ENCODE measurements around the gene LSS.

LSS gene

DNA sequence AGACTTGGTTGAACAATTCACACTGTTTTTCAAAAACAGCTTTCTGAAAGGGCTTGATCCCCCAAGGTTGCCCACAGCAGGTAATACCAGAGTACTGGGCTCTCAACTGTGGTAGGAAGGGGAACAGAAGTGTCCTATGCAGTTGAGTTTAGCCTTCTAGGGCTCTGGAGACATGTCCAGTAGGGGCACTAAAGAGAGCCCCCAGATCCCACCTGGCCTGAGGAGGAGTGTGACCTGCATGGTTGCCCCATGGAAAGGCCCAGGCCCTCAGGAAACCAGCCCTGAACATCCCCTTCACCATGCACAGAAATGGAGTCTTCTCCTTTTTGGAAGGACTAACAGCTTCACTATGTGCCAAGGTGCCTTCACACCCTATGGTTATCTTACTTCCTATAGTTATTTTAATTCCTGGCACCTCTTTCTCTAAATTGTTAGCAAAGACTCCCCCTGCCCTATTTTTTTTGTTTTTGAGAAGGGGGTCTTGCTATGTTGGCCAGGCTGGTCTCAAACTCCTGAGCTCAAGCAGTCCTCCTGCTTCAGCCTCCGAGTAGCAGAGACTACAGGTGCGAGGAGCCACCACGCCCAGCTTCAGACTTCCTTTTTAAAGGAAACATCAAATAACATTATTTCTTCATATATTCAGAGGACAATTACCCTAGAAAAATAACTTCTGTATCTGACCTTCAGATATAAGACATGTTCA lies 16.8 kb upstream of the LSS start:
- Histone ChIP-seq H2BK15ac (ENCODE audit: low read depth, poor library complexity, severe bottlenecking) (no peak overlapping the region), H3K4ac (ENCODE audit: low read depth in 1 of 2, low read length in 2 of 2) (no peak overlapping the region), H2BK12ac (ENCODE audit: low read length in 2 of 2) (no peak overlapping the region), H3K36me3 (ENCODE audit: control insufficient read depth in 1 of 2, insufficient read depth in 2 of 2, low read depth in 1 of 2, low read length in 2 of 2) (peaks cover 54 to 97% of the 10 kb centered on the region in 2 experiments), H2BK120ac (ENCODE audit: low read depth, low read length) (no peak overlapping the region), H4K8ac (ENCODE audit: low read length) (no peak overlapping the region), H3K9me3 (ENCODE audit: control insufficient read depth, low read length) (no peaks in the 10 kb centered on the region), H3K27me3 (ENCODE audit: control insufficient read depth in 1 of 2, insufficient read depth in 1 of 2, low read length in 2 of 2) (no peaks in the 10 kb centered on the region), H3K27ac (ENCODE audit: low read length, poor library complexity, severe bottlenecking) (no peak overlapping the region), H3K4me2 (ENCODE audit: low read length, poor library complexity, severe bottlenecking) (no peak overlapping the region), H3K4me3 (ENCODE audit: insufficient read depth in 1 of 2, low read depth in 1 of 2, low read length in 2 of 2) (no peak overlapping the region), H2AK5ac (ENCODE audit: low read length, severe bottlenecking) (no peak overlapping the region), H3K79me1 (replicated peaks; ENCODE audit: low read length, poor library complexity, severe bottlenecking) (peaks cover 25% of the 10 kb centered on the region), H4K91ac (ENCODE audit: low read length) (no peak overlapping the region), H3K23ac (ENCODE audit: low read length in 2 of 2) (no peak overlapping the region), H3K9ac (ENCODE audit: low read length) (no peak overlapping the region), H2AFZ (ENCODE audit: low read depth, low read length) (no peak overlapping the region), H3K4me1 (ENCODE audit: control insufficient read depth, insufficient read depth, low read depth, low read length) (peaks cover 3% of the 10 kb centered on the region), H2BK5ac (ENCODE audit: low read depth, low read length, poor library complexity, severe bottlenecking) (no peak overlapping the region), H3K14ac (ENCODE audit: low read length in 2 of 2) (no peak overlapping the region), H3K18ac (ENCODE audit: low read depth in 1 of 2, low read length in 2 of 2) (no peak overlapping the region)
- no peak for DNase-seq
- 100% methylated on average over 1 of the region's 3 CpGs for WGBS

DNA sequence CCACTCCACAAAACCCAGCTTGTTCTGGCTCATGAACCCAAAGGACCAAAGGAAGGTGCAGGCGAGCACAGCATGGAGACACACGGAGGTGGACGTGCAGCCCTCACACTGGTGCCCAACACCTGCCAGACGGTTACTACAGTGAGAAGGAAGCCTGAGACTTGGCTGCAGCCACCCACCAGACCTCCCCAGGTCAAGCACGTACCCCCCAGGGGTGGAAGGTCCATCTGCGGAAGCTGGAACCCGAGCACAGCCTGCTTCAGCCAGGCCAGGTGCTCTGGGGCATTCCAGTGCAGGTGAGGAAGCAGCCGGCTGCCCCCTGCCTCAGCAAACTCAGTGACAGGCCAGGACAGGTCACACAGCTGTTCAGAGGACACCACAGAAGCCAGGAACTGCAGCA lies 16.0 kb upstream of the LSS start:
- Histone ChIP-seq H4K8ac (ENCODE audit: low read length) (no peak overlapping the region), H3K4me2 (ENCODE audit: low read length, poor library complexity, severe bottlenecking) (no peak overlapping the region), H2AK5ac (ENCODE audit: low read length, severe bottlenecking) (no peak overlapping the region), H4K91ac (ENCODE audit: low read length) (no peak overlapping the region), H2BK120ac (ENCODE audit: low read depth, low read length) (no peak overlapping the region), H2BK12ac (ENCODE audit: low read length in 2 of 2) (no peak overlapping the region), H3K9me3 (ENCODE audit: control insufficient read depth, low read length) (no peaks in the 10 kb centered on the region), H3K9ac (ENCODE audit: low read length) (no peak overlapping the region), H2BK5ac (ENCODE audit: low read depth, low read length, poor library complexity, severe bottlenecking) (no peak overlapping the region), H3K23ac (ENCODE audit: low read length in 2 of 2) (no peak overlapping the region), H3K79me1 (replicated peaks; ENCODE audit: low read length, poor library complexity, severe bottlenecking) (peaks cover 29% of the 10 kb centered on the region), H3K27me3 (ENCODE audit: control insufficient read depth in 1 of 2, insufficient read depth in 1 of 2, low read length in 2 of 2) (no peaks in the 10 kb centered on the region), H3K36me3 (ENCODE audit: control insufficient read depth in 1 of 2, insufficient read depth in 2 of 2, low read depth in 1 of 2, low read length in 2 of 2) (peaks cover 55 to 97% of the 10 kb centered on the region in 2 experiments), H3K27ac (ENCODE audit: low read length, poor library complexity, severe bottlenecking) (no peak overlapping the region), H3K18ac (ENCODE audit: low read depth in 1 of 2, low read length in 2 of 2) (no peak overlapping the region), H3K4me1 (ENCODE audit: control insufficient read depth, insufficient read depth, low read depth, low read length) (peaks cover 3% of the 10 kb centered on the region), H3K14ac (ENCODE audit: low read length in 2 of 2) (no peak overlapping the region), H3K4ac (ENCODE audit: low read depth in 1 of 2, low read length in 2 of 2) (no peak overlapping the region), H2BK15ac (ENCODE audit: low read depth, poor library complexity, severe bottlenecking) (no peak overlapping the region), H2AFZ (ENCODE audit: low read depth, low read length) (no peak overlapping the region), H3K4me3 (ENCODE audit: insufficient read depth in 1 of 2, low read depth in 1 of 2, low read length in 2 of 2) (no peak overlapping the region)
- no peak for DNase-seq
- WGBS = 96% methylated on average over 8 of the region's 8 CpGs

DNA sequence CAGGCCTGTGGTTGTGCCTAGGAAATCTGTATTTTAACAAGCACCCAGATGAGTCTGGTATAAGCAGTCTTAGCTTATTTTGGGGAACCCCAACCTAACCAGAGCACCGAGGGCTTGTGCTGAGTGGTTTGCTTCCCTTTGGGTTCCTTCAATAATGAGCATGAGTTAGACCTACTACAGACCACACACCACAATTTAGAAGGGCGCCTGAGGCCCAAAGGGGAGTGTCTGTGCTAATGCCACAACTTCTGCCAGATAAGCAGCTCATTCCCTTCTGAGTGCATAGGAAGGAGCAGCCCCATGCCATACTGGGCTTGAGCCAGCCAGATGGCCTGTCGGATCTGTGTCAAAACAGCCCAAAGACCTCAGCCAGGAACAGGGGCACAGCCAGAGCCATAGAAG lies 15.4 kb upstream of the LSS start:
- Histone ChIP-seq H4K8ac (ENCODE audit: low read length) (no peak overlapping the region), H3K9me3 (ENCODE audit: control insufficient read depth, low read length) (no peaks in the 10 kb centered on the region), H3K4me1 (ENCODE audit: control insufficient read depth, insufficient read depth, low read depth, low read length) (peaks cover 3% of the 10 kb centered on the region), H3K79me1 (replicated peaks; ENCODE audit: low read length, poor library complexity, severe bottlenecking) (peaks cover 35% of the 10 kb centered on the region), H2BK5ac (ENCODE audit: low read depth, low read length, poor library complexity, severe bottlenecking) (no peak overlapping the region), H3K27ac (ENCODE audit: low read length, poor library complexity, severe bottlenecking) (no peak overlapping the region), H2BK120ac (ENCODE audit: low read depth, low read length) (no peak overlapping the region), H2BK12ac (ENCODE audit: low read length in 2 of 2) (no peak overlapping the region), H4K91ac (ENCODE audit: low read length) (no peak overlapping the region), H3K4me2 (ENCODE audit: low read length, poor library complexity, severe bottlenecking) (no peak overlapping the region), H2AK5ac (ENCODE audit: low read length, severe bottlenecking) (no peak overlapping the region), H3K9ac (ENCODE audit: low read length) (no peak overlapping the region), H3K27me3 (ENCODE audit: control insufficient read depth in 1 of 2, insufficient read depth in 1 of 2, low read length in 2 of 2) (no peaks in the 10 kb centered on the region), H2AFZ (ENCODE audit: low read depth, low read length) (no peak overlapping the region), H3K4ac (ENCODE audit: low read depth in 1 of 2, low read length in 2 of 2) (no peak overlapping the region), H3K4me3 (ENCODE audit: insufficient read depth in 1 of 2, low read depth in 1 of 2, low read length in 2 of 2) (no peak overlapping the region), H2BK15ac (ENCODE audit: low read depth, poor library complexity, severe bottlenecking) (no peak overlapping the region), H3K14ac (ENCODE audit: low read length in 2 of 2) (no peak overlapping the region), H3K18ac (ENCODE audit: low read depth in 1 of 2, low read length in 2 of 2) (no peak overlapping the region), H3K23ac (ENCODE audit: low read length in 2 of 2) (no peak overlapping the region), H3K36me3 (ENCODE audit: control insufficient read depth in 1 of 2, insufficient read depth in 2 of 2, low read depth in 1 of 2, low read length in 2 of 2) (peaks cover 60 to 97% of the 10 kb centered on the region in 2 experiments)
- 98% methylated on average over 3 of the region's 3 CpGs for WGBS
- no peak for DNase-seq

DNA sequence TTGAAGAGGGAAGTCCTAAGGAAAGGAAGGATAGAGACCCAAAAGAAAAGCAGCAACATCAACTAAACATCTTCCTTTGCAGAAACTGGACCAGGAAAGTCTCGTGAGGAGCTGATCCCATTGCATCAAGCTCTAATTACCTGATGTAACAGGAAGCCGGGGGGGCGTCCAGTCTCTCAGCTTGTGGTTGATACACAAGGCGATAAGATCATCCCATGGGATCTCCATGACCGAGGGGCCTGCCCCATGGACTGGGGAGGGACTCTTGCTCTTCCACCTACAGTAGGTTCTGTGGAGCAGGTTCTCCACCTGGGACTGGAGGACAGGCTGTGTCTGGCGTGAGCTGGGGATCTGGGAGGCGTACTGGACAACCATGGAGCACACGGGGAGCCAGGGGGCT lies 14.8 kb upstream of the LSS start:
- Histone ChIP-seq H3K23ac (ENCODE audit: low read length in 2 of 2) (no peak overlapping the region), H2BK12ac (ENCODE audit: low read length in 2 of 2) (no peak overlapping the region), H3K4me1 (ENCODE audit: control insufficient read depth, insufficient read depth, low read depth, low read length) (peaks cover 3% of the 10 kb centered on the region), H3K27me3 (ENCODE audit: control insufficient read depth in 1 of 2, insufficient read depth in 1 of 2, low read length in 2 of 2) (no peaks in the 10 kb centered on the region), H2AK5ac (ENCODE audit: low read length, severe bottlenecking) (no peak overlapping the region), H3K79me1 (replicated peaks; ENCODE audit: low read length, poor library complexity, severe bottlenecking) (peaks cover 36% of the 10 kb centered on the region), H3K4me3 (ENCODE audit: insufficient read depth in 1 of 2, low read depth in 1 of 2, low read length in 2 of 2) (no peak overlapping the region), H3K18ac (ENCODE audit: low read depth in 1 of 2, low read length in 2 of 2) (no peak overlapping the region), H3K4me2 (ENCODE audit: low read length, poor library complexity, severe bottlenecking) (no peak overlapping the region), H2BK120ac (ENCODE audit: low read depth, low read length) (no peak overlapping the region), H4K91ac (ENCODE audit: low read length) (no peak overlapping the region), H3K27ac (ENCODE audit: low read length, poor library complexity, severe bottlenecking) (no peak overlapping the region), H4K8ac (ENCODE audit: low read length) (no peak overlapping the region), H2BK15ac (ENCODE audit: low read depth, poor library complexity, severe bottlenecking) (no peak overlapping the region), H3K36me3 (ENCODE audit: control insufficient read depth in 1 of 2, insufficient read depth in 2 of 2, low read depth in 1 of 2, low read length in 2 of 2) (peaks cover 62 to 96% of the 10 kb centered on the region in 2 experiments), H3K9ac (ENCODE audit: low read length) (no peak overlapping the region), H3K9me3 (ENCODE audit: control insufficient read depth, low read length) (no peaks in the 10 kb centered on the region), H2BK5ac (ENCODE audit: low read depth, low read length, poor library complexity, severe bottlenecking) (no peak overlapping the region), H3K14ac (ENCODE audit: low read length in 2 of 2) (no peak overlapping the region), H2AFZ (ENCODE audit: low read depth, low read length) (no peak overlapping the region), H3K4ac (ENCODE audit: low read depth in 1 of 2, low read length in 2 of 2) (no peak overlapping the region)
- no peak for DNase-seq
- 95% methylated on average over 8 of the region's 8 CpGs for WGBS

All from mesenchymal stem cell (in vitro differentiated cells and primary cell).